GM21717 (cell line): ENCODE results near the gene ARHGAP22.

Experiments
- ATAC-seq: cut with Tn5 transposase; IDR thresholded peaks from one replicate; pipeline ENCODE4 v1.9.1; 2021; ENCODE audit warnings: mild to moderate bottlenecking, moderate library complexity; ENCODE audit not compliant: unreplicated experiment

Gene ARHGAP22

GRCh38 chr10:48517482-48517881, 87.4 kb downstream of the ARHGAP22 start:
- no peak for ATAC-seq

- ATAC-seq = no peak
These were observed 88.0 kb downstream of the ARHGAP22 start for GRCh38 chr10:48516911-48517310.

DNA sequence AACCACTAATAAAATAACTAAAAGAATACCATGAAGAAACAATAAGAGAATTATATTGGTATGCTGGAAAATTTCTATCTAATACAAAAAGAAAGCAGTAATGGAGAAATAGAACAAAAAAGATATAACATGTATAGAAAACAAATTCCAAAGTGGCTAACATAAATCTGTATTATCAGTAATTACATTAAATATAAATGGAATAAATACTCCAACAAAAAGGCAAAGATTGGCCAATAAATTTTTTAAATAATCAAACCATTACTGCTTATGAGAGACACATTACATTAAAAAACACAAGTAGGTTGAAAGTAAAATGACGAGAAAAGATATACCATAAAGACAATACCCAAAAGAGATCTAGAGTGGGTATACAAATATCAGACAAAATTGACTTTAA, 90.0 kb downstream of the ARHGAP22 start:
- no peak for ATAC-seq

DNA sequence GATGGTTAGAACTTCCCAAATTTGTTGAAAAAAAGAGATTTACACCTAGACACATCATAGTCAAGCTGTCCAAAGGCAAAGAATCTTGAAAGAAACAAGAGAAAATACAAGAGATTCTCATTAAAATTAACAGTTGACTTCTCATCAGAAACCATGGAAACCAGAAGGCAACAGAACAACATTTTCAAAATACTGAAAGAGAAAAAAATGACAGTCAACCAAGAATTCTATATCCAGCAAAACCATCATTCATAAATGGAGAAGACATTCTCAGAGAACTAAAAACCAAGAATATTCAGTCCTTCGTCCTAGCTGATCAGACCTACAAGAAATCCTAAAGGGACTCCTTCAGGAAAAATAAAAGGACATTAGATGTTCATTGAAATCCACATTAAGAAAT, 90.6 kb downstream of the ARHGAP22 start:
- no peak for ATAC-seq

- no peak for ATAC-seq
These were observed 92.0 kb downstream of the ARHGAP22 start for GRCh38 chr10:48512861-48513260.

GRCh38 chr10:48511875-48512231, 93.0 kb downstream of the ARHGAP22 start:
- no peak for ATAC-seq

- ATAC-seq = no peak
These were observed 93.6 kb downstream of the ARHGAP22 start for GRCh38 chr10:48511066-48511874.

DNA sequence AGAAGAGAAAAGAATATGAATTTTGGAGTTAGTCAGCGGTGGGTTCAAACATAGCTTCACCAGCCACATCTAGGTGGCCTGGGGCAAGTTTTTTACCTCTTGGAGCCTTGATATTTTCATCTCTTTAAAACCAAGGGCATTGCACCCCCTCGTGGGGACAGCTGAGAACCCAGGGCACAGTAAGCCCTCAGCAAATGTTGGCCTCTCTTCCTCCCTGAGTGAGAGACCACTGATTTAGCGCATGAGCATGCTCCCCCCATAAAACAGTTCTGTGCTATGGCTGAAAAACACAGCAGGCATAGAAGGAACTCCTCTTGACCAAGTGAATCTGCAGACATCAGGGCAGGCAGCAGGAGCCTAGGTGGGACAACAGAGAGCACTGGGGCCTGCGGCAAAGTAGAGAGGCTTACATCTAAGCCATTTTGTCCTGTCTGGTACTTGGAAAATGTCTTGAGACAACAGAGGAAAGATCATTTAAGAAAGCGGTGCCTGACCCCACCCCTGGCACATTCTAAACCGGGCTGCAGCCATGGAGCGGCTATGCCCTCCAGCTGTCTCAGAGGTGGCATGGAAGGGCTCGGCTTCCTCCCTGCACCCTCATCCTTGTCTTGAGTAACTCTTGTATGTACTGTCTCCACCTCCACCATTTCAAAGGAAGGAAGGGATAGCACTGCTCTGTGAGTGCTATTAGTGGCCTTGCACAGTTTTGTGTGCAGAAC, 94.7 kb downstream of the ARHGAP22 start:
- ATAC-seq = no peak

GRCh38 chr10:48508791-48509772, 95.8 kb downstream of the ARHGAP22 start:
- no peak for ATAC-seq

GRCh38 chr10:48507933-48508790, 96.7 kb downstream of the ARHGAP22 start:
- ATAC-seq = no peak

GRCh38 chr10:48507494-48507893, 97.4 kb downstream of the ARHGAP22 start:
- ATAC-seq = no peak

DNA sequence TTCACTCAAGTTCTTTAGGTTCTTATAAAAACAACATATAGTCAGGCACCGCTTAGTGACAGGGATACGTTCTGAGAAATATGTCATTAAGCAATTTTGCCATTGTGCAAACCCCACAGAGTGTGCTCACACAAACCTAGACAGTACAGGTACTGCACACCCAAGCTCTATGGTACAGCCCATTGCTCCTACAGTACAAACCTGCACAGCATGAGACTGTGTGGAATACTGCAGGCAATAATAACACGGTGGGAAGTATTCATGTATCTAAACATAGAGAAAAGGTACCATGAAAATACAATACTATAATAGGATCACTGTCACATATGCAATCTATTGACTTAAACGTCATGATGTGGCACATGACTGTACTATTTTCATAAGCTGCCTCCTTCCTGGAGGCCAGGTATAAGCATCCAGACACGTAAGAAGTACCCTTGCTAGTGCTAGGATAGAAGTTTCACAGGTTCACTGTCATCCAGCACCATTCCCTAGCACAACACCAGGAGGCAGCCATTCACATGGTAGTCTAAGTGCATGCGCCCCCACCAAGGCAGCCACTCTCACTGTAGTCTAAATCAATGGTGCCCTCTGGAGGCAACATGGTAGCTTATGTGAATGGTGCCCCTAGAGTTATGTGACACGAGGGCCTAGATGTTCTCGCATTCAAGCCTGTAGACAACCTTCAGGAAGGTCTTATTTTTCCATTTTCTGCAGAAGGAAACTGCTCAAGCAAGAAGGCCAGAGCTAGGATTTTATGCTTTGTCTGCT, 98.5 kb downstream of the ARHGAP22 start:
- no peak for ATAC-seq

- no peak for ATAC-seq
These were observed 99.3 kb downstream of the ARHGAP22 start for GRCh38 chr10:48505394-48506112.

GRCh38 chr10:48504141-48504885, 100.6 kb downstream of the ARHGAP22 start:
- ATAC-seq = no peak

DNA sequence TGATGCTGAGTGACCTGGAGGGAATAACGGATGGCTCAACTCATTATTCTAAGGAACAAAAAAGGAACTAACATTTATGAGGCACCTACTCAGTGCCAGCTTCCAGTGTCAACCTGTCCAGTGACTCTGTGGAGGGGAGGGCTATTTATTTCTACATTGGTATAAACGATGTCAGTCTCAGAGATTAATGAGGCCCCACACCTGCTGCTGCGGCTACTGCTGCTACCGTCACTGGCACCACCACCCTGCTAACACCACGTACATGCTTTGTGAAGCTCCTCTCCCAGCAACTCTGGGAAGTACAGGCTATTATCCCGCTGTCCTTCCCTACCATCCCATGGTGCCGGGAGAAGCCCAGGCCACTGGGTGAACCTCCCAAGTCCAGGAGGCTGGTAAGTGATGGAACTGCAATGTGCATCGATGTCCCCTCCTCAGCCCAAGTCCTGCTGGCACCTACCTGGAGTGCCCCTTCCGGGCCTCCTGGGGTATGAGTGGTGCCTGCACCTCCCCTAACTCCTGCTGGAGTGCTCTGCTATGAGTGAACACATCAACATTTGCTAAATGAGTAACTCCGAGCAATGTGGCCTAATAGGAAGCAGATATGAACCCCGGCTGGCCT, 101.5 kb downstream of the ARHGAP22 start:
- ATAC-seq = no peak

GRCh38 chr10:48502791-48503190, 102.1 kb downstream of the ARHGAP22 start:
- no peak for ATAC-seq
